ENCODE measurements around the gene DLG5.

The DLG5 gene

DNA sequence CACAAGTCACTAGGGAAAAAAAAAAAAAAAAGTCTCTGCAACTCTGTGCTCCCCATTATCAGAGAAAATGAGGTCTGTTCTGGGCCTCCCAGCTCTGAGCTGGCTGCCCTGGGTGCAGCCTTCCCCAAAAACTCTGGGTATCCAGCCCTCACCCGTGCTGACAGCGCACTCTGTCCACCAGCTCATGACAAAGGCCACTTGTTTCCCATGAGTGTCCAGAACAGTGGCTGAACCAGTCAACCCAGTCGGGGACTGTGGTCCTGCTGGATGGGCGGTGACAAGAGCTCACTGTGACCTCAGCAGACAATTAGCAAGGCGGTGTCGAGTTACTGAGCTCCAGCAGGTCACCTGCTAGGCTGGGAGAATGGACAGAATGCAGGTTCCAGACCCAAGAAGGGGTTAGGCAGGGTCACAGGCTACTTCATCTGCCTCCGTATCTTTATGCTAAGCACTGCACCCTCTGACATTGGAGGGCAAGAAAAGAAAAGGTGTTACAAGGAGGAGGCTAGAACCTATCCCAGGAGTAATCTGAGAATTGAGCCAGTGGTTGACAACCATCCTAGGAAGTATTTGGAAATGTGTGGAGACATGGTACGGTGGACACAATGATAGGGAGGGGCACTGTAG, 37.2 kb downstream of the DLG5 start:
- DNase-seq (ENCODE audit: low read depth): no peak

DNA sequence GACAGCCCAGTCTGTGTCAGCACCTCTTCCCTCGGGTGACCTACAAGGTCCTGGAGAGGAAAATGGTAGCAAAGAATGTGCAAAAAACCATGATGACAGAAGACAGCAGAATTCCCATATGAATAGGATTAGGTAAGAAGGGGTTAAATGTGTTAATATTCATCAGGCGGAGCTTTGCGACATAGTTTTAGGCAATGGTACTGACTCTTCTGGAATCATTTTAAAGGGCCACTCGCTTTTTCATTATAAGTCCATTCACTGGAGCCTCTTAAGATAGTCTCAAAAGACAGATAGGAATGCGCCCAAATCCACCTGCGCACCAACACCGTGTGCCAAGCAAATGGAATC, 38.2 kb downstream of the DLG5 start:
- no peak for DNase-seq (ENCODE audit: low read depth)

DNA sequence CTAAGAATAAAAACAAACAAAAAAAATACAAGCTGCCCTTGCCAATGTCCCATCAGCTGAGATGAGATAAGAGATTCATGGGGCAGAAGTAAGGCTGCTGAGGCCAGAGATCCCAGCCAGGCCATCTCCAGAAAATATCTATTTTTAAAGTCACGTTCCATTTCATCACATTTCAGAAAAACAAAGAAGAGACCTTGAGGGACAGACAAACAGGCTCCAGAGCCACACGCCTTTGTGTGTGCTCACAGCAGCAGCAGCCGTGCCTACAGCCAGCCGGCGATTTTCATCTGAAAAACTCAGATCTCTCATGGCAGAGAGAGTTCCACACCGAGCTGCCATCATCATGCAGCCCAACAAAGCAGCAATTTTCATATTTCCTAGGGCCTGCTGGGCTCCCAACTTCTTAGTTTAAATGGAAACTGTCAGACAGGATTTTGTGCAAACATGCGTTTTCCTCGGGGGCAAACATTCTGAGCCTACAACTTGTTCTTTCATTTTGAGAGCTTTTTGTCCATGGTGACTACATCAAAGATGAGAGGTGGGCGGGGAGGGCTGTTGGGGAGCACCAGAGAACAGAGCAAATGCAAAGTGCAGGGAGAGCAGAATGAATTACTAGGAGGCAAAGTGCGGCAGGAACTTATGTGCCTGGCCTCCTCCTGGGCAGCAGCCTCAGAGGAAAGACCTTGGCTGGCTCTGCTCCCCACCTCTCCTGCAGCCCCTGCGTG, 38.8 kb downstream of the DLG5 start:
- no peak for DNase-seq (ENCODE audit: low read depth)

DNA sequence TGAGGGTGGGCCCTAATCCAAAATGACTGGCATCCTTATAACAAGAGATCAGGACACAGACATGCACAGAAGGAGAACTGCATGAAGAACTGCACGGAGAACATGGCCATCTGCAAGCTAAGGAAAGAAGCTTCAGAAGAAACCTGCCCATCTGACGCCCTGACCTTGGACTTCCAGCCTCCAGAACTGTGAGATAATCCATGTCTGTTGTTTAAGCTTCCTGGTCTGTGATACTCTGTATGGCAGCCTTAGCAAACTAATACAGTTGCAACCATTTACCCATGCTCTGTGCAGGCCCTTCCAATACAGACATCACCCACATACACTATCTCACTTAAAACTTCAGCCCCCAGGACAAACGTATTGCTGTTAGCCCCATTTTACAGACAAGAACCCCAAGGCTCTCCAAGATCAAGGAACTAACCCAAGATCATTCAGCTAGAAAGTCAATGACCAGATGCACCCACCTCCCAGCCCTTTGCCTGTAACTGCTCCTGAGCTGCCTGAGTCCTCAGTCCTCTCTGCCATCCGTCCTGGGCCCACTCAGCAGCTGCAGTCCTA, 39.7 kb downstream of the DLG5 start:
- DNase-seq (ENCODE audit: low read depth): no peak

DNA sequence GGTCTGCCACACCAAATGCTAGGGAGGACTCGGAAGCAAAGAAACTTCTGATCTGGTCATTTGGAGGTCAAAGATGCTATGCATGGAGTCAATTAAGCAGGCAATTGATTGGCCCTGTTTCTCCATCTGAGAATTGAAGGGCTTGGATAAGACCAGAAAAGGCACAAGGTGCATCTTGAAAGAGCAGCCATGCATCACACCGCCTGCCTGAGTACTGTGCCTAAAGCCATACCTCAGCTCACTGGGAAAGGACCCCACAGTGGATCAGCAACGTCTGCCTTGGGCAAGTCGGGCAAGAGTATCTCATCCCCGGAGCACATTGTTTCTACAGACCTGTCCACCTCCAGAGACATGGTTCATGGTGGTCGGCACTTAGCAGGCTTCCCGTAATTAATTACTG, 42.4 kb downstream of the DLG5 start:
- DNase-seq (ENCODE audit: low read depth): no peak

DNA sequence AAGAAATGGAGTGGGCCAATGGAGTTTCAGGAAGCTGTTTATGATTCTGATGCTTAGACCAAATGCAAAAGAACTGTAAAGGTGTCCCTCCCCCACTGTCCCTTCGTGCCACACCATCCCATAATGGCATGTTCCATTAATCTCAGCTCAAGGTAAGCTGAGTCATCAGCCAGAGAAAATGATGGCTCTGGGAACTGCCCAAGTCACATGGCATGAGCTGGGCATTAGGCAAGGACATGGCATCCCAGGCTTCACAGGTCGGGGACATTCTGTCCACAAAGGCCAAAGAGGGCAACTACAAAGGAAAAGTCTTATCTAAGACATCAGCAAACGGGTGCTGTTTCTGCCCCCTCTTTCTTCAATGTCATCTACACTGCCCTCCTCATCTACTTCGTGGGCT, 44.9 kb downstream of the DLG5 start:
- DNase-seq (ENCODE audit: low read depth): no peak

DNA sequence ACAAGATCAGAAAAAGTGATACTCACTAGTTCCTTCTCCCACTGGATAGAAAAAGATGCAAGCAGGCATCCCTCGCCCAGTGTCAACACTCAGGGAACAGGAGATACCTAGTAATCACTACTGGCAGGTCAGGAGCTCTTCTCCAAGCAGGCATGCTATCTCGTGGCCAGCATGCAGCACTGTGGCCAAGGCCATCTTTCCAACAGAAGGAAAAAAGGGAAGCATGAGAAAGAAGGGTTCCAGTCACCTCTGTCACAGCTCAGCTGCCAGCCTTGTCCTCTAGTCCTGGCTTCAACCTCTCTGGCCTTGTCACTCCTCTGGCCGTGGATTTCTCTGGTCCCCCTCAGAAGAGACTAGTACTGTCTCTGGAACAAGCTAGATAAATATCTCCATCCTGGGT, 45.3 kb downstream of the DLG5 start:
- DNase-seq (ENCODE audit: low read depth): no peak

DNA sequence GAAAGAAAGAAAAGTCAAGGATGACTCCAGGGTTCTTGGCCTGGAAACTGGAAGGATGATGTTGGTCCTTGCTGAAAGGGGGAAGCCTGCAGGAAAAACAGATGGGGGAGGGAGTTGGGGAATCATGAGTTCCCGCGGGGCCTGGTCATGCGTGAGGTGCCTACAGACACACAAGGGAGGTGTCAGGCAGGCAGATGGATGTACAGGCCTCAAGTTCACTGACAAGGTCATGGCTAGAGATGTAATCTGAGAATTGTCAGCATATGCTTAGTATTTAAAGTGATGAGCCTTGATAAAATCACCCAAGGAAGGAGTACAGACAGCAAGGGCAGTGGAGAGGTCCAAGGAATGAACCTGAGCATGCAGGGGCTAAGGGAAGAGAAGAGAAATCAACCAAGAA, 46.8 kb downstream of the DLG5 start:
- DNase-seq (ENCODE audit: low read depth): no peak

DNA sequence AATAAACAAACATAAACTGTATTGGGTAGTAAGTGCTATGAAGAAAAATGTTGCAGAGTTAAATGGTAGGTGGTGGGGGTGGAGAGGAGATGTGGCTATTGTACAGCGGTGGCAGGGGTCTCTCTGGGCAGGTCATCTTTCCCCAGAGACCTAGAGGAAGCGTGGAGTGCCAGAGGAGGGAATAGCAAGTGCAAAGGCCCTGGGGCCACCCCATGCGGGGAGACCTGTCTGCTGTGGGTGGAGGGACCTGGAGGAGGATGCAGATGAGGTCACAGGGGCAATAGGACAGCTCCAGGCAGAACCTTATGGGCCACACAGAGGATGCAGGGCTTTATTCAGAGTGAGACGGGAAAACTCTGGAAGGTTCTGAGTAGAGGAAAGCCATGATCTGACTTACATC, 47.5 kb downstream of the DLG5 start:
- DNase-seq (ENCODE audit: low read depth): no peak

DNA sequence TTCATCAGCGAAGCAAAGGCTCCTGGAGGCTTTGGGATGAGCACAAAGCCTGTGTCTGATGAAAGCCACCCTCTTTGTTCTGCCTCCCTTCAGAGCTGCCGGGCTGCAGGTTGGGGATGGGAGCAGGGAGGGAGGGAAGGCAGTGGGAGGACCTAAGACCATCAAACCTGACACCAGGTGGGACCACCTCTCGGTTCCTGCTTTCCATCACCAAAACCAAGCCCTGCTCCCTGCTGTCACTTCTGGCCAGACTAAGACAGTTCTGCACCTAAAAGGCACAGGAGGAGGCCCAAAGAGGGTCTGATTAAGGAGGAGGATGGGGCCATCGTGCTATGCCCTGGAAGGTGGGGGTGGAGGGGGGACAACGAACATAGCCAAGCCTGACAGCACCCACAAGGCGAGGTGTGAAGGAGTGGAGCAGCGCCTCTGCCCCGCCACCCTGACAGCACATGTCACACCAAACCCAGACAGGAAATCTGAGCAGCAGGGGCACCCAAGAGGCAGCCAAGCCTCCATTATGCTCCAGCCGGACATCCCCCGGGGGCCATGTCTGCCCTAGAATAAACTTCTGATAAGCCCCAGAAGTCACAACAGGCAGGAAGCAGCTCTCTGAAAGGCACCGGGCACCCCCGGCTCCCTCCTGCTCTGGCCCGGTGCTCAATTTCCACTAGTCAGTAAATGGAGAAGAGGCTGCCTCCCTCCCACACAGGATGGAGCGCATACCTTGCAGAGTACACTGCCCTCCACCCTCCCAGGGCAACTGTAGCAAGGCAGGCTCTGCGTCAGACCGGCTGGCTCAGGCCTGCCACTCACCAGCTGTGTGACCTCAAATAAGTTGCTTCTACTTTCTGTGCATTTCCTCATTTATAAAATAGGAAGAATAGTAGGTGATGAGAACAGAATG, 48.9 kb downstream of the DLG5 start:
- DNase-seq (ENCODE audit: low read depth): peak; percentile 10

DNA sequence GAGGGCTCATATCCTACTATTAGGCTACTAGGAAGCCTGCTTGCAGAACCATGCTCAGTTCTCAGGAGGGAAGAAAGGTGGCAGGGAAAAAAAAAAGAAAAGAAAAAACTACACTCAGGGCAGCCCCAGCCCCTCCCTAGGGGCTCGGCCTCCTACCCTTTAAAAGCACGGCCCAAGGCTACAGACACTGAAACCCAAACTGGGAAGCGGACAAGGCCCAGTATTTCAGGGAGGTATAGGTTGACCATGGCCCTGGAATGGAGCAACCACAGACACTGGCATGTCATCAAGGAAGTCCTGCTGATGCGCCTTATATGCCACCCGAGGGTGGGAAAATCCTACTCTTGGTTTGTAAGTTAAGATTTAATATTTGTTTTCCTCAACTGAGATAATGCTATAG, 50.8 kb downstream of the DLG5 start:
- no peak for DNase-seq (ENCODE audit: low read depth)

DNA sequence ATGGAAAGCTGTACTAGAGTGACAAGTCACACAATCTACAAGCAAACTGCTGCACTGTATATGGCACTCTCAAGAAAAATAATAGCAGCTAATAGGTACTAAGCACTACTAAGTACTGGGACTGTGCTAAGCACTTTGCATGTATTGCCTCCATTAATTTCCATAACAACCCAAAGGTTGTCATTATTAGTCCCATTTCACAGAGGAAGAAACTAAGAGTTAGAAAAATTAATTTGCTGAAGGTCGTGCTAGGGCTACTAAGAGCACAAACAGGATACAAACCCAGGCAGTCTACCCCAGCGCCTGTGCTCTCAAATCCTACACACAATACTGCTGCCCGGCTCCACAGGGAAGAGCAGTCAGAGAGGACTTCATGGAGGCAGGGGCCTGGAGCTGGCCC, 51.7 kb downstream of the DLG5 start:
- no peak for DNase-seq (ENCODE audit: low read depth)

DNA sequence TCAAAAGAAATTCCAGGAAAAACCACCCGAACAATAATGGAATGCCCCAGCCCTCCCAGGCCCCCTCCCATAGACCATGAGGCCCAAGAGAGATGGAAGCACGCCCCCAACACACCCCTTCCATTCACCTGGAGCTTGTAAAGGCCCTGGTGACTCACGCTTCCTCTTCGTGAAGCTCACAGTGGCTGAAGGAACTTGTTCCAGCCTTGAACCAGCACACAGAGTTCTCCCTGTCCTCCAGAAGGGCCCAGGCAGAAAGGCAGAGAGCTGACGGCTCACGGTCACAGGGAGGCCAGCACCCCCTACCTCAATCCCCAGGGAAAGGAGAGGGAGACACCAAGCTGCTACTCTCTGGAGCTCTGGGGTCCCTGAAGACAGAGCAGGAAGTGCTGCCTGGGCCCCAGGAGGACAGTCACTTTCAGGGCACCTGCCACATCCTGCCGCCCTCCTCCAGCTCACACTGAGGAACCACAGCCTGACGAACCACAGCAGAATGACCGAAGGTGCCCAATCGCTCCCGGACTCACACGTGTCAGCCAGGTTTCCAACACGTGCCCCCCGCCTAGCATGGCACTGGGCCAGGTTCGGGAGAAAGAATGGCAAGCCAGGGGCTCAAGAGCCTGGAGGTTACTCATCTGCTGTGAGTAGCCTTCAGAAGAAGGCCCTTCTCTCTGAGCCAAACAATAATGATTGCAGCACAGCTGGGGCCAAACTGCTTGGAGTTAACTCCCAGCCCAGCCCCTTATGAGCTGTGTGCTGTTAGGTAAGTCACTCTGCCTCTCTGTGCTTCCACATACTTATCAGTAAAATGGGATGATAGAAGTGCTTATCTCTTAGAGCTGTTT, 52.8 kb downstream of the DLG5 start:
- peak; percentile 17 for DNase-seq (ENCODE audit: low read depth)

DNA sequence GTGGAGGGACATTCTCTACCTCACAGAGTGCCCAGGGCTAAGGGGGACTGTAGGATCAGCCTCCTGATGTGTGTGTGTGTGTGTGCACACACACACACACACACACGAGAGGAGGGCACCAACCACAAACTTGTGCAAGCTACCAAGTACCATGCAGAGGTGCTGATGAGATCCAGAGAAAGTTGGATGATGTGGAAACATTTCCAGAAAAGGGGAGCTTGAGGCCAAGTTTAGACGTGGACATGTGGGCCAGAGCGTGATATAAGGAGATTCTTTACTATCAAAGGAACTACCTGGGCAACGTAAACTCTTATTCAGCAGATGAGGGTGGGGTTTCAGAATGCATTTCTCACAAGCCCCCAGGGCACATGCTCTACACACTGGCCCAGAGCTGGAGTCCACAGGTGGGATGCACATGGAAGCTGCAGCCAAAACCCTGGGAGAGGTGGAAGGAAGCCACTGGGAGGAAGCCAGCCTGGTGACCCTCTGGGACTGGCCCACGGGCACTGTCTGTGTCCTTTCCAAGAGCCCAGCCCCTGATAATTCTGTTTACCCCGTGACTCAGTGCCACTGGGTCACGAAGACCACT, 53.5 kb downstream of the DLG5 start:
- DNase-seq (ENCODE audit: low read depth): no peak

DNA sequence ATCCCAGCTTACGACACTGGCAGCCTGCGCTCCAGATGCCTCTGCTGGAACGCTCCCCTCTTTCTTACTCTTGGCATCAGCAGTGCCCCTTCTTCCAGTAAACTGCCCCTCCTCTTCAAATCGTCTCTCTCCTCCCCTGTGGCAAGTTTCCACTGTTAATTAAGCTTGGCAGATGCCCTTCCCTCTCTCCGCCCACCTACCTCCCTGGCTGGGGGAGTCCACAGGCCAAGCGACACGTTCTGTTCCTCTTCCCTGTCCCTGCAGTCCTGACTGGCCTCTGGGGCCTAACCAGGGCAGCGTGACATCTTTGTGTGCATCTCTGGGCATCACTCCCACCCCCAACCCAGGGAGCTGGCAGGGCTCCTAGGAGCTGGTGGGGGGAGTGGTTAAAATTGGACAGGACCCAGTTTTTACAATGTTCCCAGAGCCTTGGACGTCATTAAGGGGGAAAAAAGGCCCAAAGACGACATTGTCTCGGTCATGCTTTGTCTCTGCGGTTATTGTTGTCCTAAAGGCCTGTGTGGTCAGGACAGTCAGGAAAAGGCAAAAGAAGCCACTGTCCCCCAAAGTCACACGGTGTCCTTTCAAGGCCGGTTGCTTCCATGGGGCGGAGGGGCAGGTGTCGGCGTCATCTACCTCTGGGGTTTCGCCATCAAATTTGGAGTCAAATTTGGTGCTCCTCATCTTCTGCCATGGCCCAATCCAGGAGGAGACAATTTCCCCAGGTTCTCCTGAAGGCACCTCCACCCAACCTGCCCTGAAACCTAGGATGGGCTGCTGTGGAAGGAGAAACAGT, 54.2 kb downstream of the DLG5 start:
- DNase-seq (ENCODE audit: low read depth): no peak

DNA sequence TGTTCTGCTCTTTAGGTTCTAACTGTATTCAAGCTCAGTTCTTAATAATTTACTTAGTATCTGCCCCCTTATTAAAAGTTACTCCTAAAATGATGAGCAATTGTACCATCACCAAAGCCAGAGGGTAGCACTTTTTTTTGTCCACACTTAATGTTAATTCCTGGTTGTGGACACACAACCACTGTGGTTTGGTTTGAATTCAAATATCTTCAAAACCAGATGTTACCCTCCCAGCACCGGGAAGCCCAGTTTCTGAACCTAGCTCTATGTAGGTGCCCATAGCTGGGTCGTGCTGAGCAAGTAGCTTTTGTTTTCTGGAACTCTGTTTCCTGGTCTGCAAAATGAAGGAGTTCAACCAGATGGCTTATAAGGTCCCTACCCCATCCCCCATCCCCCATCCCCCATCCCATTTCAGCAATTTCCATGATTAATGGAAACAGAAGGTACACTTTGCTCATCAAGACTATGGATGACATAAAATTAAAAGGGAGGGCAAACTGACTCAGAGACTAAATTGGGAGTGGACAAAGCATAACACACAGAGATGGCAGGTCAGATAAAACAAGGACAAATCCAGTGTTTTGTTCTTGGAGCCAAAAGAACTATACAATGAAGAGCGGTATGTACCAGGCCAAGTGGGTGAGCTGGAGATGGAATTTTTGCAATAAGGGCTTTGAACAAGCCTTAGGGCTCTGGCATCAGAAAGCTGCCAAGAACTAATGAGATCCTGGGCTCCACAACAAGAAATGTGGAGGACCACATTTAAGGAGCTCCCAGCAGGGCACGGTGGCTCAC, 56.7 kb downstream of the DLG5 start:
- DNase-seq (ENCODE audit: low read depth): no peak

DNA sequence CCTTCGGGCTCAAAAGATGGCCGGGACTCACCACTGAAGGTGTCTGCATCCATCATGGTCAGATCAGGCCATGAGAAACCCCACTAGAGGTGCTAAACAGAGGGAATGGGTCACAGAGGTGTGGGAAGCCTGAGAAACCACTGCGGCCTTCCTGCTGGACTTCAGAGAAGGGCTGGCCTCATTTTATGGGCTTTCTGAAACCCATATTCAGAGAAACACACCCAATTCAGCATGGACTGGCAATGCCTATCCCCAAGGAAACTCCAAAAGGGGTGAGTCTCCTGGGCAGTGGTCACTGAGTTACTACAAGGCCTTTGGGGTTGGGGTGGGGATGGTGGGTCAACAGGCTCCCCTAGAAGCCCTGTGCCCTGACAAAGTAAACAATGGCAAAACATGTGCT, 58.0 kb downstream of the DLG5 start:
- DNase-seq (ENCODE audit: low read depth): no peak

DNA sequence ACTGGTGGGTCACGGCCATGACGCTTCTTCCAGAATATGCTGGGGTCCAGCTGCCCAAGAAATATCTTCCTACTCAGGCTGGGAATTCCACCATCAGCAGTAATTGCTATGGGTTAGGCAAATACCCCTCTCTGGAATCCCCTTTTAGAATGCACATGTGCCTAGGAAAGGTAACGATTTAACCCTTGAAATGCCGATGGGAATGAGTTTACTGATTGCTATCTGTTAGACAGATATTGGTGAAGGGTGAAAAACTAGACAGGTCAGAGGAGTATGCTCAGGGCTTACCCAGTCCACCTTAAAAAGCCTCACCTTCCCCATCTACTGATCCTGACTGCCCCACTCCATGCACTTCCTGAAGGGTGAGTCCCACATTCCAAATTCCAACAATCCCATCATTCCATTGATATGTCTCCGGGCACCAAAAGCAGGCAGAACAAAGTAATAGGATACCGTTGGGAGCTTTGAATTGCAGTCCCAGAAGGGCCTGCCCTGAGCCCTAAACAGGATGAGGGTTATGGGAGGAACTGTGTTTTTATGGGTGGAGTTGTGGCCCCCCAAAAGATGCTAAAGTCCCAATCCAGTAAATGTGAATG, 59.3 kb downstream of the DLG5 start:
- DNase-seq (ENCODE audit: low read depth): no peak

DNA sequence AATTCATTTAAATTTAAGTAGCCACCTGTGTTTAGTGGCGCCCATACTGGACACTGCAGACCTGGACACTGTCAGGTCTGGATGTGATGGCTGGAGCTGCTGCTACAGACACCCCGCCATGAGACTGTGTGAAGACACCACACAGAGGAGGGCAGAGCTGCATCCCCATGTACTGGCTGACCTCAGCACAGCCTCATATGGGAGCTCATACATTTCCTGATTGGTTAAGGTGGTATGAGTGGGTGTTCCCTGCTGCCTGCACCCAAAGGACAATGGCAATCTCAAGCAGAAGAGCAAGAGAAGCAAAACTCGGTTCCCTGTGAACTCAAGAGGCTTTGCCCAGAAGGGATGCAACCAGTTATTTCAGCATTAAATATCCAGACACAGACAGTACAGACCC, 60.0 kb downstream of the DLG5 start:
- no peak for DNase-seq (ENCODE audit: low read depth)

All from stimulated activated CD8-positive, alpha-beta memory T cell treated with anti-CD3 and anti-CD28 coated beads, Interleukin-7, amount 100 ng/mL, for 24 hours (primary cell).